Measurements from ENCODE around the gene ANKS1B. TPM values are rescaled to one million over a fixed set of nuclear protein-coding genes. Genes with fewer than 3 reads are reported as not detected.
A peak's percentile ranks its signal among the peaks of the same experiment; 100 is the strongest.

ANKS1B gene
- total and polyA plus RNA-seq, 4 donors: 0.03 to 3.4 (median 0.53) TPM

- TF ChIP-seq REST (IDR thresholded peaks at IDR 0.05): no peak
- TF ChIP-seq, protein P1, sequence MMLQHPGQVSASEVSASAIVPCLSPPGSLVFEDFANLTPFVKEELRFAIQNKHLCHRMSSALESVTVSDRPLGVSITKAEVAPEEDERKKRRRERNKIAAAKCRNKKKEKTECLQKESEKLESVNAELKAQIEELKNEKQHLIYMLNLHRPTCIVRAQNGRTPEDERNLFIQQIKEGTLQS (IDR thresholded peaks at IDR 0.05): no peak
- no peak for TF ChIP-seq HNF4G (IDR thresholded peaks at IDR 0.05)
- TF ChIP-seq RXRA (IDR thresholded peaks at IDR 0.05): no peak
Measured at GRCh38 chr12:99911967-99912366, 72.8 kb downstream of the ANKS1B start (continued).

DNA sequence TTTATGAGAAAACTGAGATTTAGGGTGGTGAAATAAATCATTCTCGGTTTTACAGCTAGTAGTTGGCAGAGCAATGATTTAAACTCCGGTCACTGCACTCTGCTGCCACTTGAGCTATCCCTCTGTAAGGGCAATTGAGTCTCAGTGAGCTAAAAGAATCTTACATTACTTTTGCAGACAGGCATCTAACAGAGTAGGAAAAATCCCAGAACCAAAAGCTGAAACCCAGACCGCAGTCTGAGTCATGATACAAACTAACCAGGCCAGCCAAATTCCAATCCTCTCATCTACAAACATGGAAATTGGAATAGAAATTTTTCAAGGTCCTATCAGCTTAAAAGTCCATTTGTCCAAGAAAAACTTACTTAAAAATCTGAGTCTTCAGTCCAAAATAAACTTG is 73.7 kb downstream of the ANKS1B start:
- Histone ChIP-seq H3K27ac (ENCODE audit: low read depth in 1 of 2, low read length in 2 of 2) (no peak overlapping the region), H3K36me3 (ENCODE audit: control insufficient read depth in 4 of 4, insufficient read depth in 3 of 4, low read depth in 1 of 4, low read length in 3 of 4) (no peaks in the 10 kb centered on the region), H3K9ac (ENCODE audit: low read depth in 1 of 2, low read length in 2 of 2) (no peak overlapping the region), H3K27me3 (ENCODE audit: control insufficient read depth in 4 of 4, insufficient read depth in 4 of 4, low read length in 3 of 4) (peaks cover 0 to 4% (median 0%) of the 10 kb centered on the region in 4 donors), H3K4me3 (ENCODE audit: low read depth in 1 of 3, low read length in 3 of 3) (no peak overlapping the region), H3K4me1 (ENCODE audit: control insufficient read depth in 4 of 4, insufficient read depth in 4 of 4, low read length in 3 of 4) (no peaks in the 10 kb centered on the region), H3K9me3 (ENCODE audit: control insufficient read depth in 4 of 4, low read length in 3 of 4) (no peaks in the 10 kb centered on the region)
- DNase-seq (ENCODE audit: low spot score): no peak
- WGBS: 76% methylated on average over 3 of the region's 3 CpGs
- TF ChIP-seq JUND (IDR thresholded peaks at IDR 0.05): peak in 1 of 2 donors; percentile 16
- TF ChIP-seq RXRA (IDR thresholded peaks at IDR 0.05): no peak
- no peak for TF ChIP-seq MAX (IDR thresholded peaks at IDR 0.05)

- Histone ChIP-seq H3K4me1 (ENCODE audit: control insufficient read depth in 4 of 4, insufficient read depth in 4 of 4, low read length in 3 of 4) (no peaks in the 10 kb centered on the region), H3K27ac (ENCODE audit: low read depth in 1 of 2, low read length in 2 of 2) (no peak overlapping the region), H3K27me3 (ENCODE audit: control insufficient read depth in 4 of 4, insufficient read depth in 4 of 4, low read length in 3 of 4) (peaks cover 0 to 3% (median 0%) of the 10 kb centered on the region in 4 donors), H3K36me3 (ENCODE audit: control insufficient read depth in 4 of 4, insufficient read depth in 3 of 4, low read depth in 1 of 4, low read length in 3 of 4) (no peaks in the 10 kb centered on the region), H3K9me3 (ENCODE audit: control insufficient read depth in 4 of 4, low read length in 3 of 4) (no peaks in the 10 kb centered on the region), H3K9ac (ENCODE audit: low read depth in 1 of 2, low read length in 2 of 2) (no peak overlapping the region), H3K4me3 (ENCODE audit: low read depth in 1 of 3, low read length in 3 of 3) (no peak overlapping the region)
- WGBS: 88% methylated on average over 1 of the region's 1 CpG
- no peak for DNase-seq (ENCODE audit: low spot score)
- TF ChIP-seq, protein P1 (IDR thresholded peaks at IDR 0.05): no peak
- no peak for TF ChIP-seq REST (IDR thresholded peaks at IDR 0.05)
- no peak for TF ChIP-seq EGR1 (IDR thresholded peaks at IDR 0.05; ENCODE audit: low read depth in 2 of 2)
- TF ChIP-seq ZBTB33 (IDR thresholded peaks at IDR 0.05): no peak
- no peak for TF ChIP-seq YY1 (IDR thresholded peaks at IDR 0.05)
- no peak for TF ChIP-seq FOXA2 (IDR thresholded peaks at IDR 0.05)
Measured at GRCh38 chr12:99910342-99910741, 74.4 kb downstream of the ANKS1B start.
